K562 (cell line): ENCODE results near the gene BAD. TPM values are rescaled to one million over a fixed set of nuclear protein-coding genes. Genes with fewer than 3 reads are reported as not detected.

Experiments used
- ATAC-seq: fragments of 200-7000 bp; cut with Tn5 transposase; 3 replicates; pipeline ENCODE4 v1.9.1; 2020; ENCODE audit warnings: moderate library complexity
- BruUV-seq: library from RNA; stranded (reverse); fragments of 400-500 nt; replicated peaks from 2 replicates; lab custom pipeline; 2021; lab: Mats Ljungman, UMichigan
- CTCF ChIA-PET: fragments of 300-600 bp; formaldehyde crosslinking; extraction: SDS; loops from one replicate; lab custom pipeline; 2021; ENCODE audit warnings: low intra/inter-chr PET ratio; lab: Yijun Ruan, JAX
- POLR2A ChIA-PET: fragments of 300-600, 350-650 bp; sonication (Branson Sonifier 250); formaldehyde crosslinking; extraction: SDS; loops from one replicate; lab custom pipeline; 2021; ENCODE audit warnings: antibody characterized with exemption, inconsistent platforms; lab: Yijun Ruan, JAX
- DNase-seq, 4 experiments: peaks; one replicate each; pipeline versions ENCODE4 v3.0.0 to v3.0.0-alpha.2; 2011 to 2018; ENCODE audit warnings: low spot score in 3 of 4, mixed read lengths in 3 of 4; ENCODE audit errors: extremely low read depth in 1 of 4
- FAIRE-seq: peaks from 2 replicates; lab custom pipeline; 2011; peaks lifted over from hg19 to GRCh38; lab: Jason Lieb, UNC
- H2AFZ ChIP-seq: 2 replicates; pipeline ENCODE4 v1.6.0; 2011; ENCODE audit warnings: low read depth, low read length, control low read depth, inconsistent platforms
- H3K27ac ChIP-seq: fragments of 200-600 bp; 3 replicates; pipeline ENCODE4 v1.8.0; 2011; ENCODE audit warnings: low read depth, mild to moderate bottlenecking, control low read depth, inconsistent platforms, low read length, moderate library complexity, mixed read lengths; ENCODE audit errors: extremely low read depth
- H3K27me3 ChIP-seq, 2 experiments: fragments of 300-600 bp in 1 of 2; 2 replicates in 1 of 2; 3 replicates in 1 of 2; pipeline versions ENCODE4 v1.6.0 to v1.8.0; 2011; ENCODE audit warnings: inconsistent platforms in 2 of 2, low read length in 2 of 2, mild to moderate bottlenecking in 1 of 2, mixed read lengths in 1 of 2, moderate library complexity in 1 of 2; ENCODE audit not compliant: control insufficient read depth in 2 of 2, insufficient read depth in 2 of 2
- H3K36me3 ChIP-seq: fragments of 300-600 bp; 3 replicates; pipeline ENCODE4 v1.8.0; 2011; ENCODE audit warnings: mild to moderate bottlenecking, low read length, inconsistent platforms; ENCODE audit not compliant: control insufficient read depth, insufficient read depth
- H3K4me1 ChIP-seq, 2 experiments: fragments of 200-600 bp in 1 of 2; replicated peaks in 1 of 2; 2 replicates in 1 of 2; 3 replicates in 1 of 2; pipeline versions ENCODE4 v1.5.1 to v1.8.0; 2011; ENCODE audit warnings: inconsistent platforms in 2 of 2, low read length in 2 of 2, mild to moderate bottlenecking in 1 of 2, mixed read lengths in 1 of 2, moderate library complexity in 1 of 2; ENCODE audit not compliant: control insufficient read depth in 2 of 2, insufficient read depth in 2 of 2
- H3K4me2 ChIP-seq: 2 replicates; pipeline ENCODE4 v1.6.1; 2011; ENCODE audit warnings: low read length, control low read depth, inconsistent platforms, mixed read lengths; ENCODE audit not compliant: insufficient read depth
- H3K4me3 ChIP-seq: fragments of 200-600 bp; sonication (generic), shearing (Covaris generic); 2 replicates; pipeline ENCODE4 v1.5.1; 2016; ENCODE audit warnings: control low read depth, inconsistent platforms
- H3K79me2 ChIP-seq: fragments of 200-600 bp; 3 replicates; pipeline ENCODE4 v1.8.0; 2011; ENCODE audit warnings: low read length, inconsistent platforms; ENCODE audit not compliant: control insufficient read depth, insufficient read depth
- H3K9ac ChIP-seq, 2 experiments: 2 replicates each; pipeline versions ENCODE4 v1.6.0 to v1.6.1; 2011; ENCODE audit warnings: low read depth in 2 of 2, low read length in 2 of 2, control low read depth in 1 of 2, inconsistent platforms in 1 of 2, mild to moderate bottlenecking in 1 of 2, mixed read lengths in 1 of 2; ENCODE audit not compliant: insufficient read depth in 1 of 2
- H3K9me1 ChIP-seq: one replicate; pipeline ENCODE4 v1.6.0; 2011; ENCODE audit warnings: inconsistent platforms, mild to moderate bottlenecking, low read length, moderate library complexity; ENCODE audit not compliant: control insufficient read depth, insufficient read depth
- H3K9me3 ChIP-seq: replicated peaks from 2 replicates; pipeline ENCODE4 v1.5.1; 2011; ENCODE audit warnings: low read depth, low read length, inconsistent platforms; ENCODE audit not compliant: control insufficient read depth, insufficient read depth
- H4K20me1 ChIP-seq: replicated peaks from 2 replicates; pipeline ENCODE4 v1.6.1; 2011; ENCODE audit warnings: low read length, inconsistent platforms, mixed read lengths; ENCODE audit not compliant: control insufficient read depth, insufficient read depth
- ARID4B ChIP-seq: sonication (generic); formaldehyde crosslinking; IDR thresholded peaks from 2 replicates; pipeline ENCODE4 v1.8.0; 2022; ENCODE audit warnings: mild to moderate bottlenecking, missing genetic modification reagents
- CBFA2T3 ChIP-seq: fragments of 450-650 bp; IDR thresholded peaks from 2 replicates; pipeline ENCODE4 v1.6.1; 2017
- DPF2 ChIP-seq: fragments of 450-650 bp; IDR thresholded peaks from 2 replicates; pipeline ENCODE4 v1.6.1; 2016
- FOXK2 ChIP-seq, 2 experiments: fragments of 450-650 bp; IDR thresholded peaks in 1 of 2; conservative IDR thresholded peaks in 1 of 2; 2 replicates each; pipeline ENCODE4 v1.6.1; 2016; ENCODE audit warnings: low read depth in 2 of 2, mild to moderate bottlenecking in 1 of 2
- GATAD2B ChIP-seq: fragments of 450-650 bp; IDR thresholded peaks from 2 replicates; pipeline ENCODE4 v1.6.1; 2017; ENCODE audit warnings: mild to moderate bottlenecking, borderline replicate concordance
- KHSRP ChIP-seq: fragments of 450-650 bp; IDR thresholded peaks from 2 replicates; pipeline ENCODE4 v1.6.1; 2017
- KLF1 ChIP-seq: fragments of 450-650 bp; IDR thresholded peaks from 2 replicates; pipeline ENCODE4 v1.6.1; 2016; ENCODE audit warnings: missing genetic modification characterization, missing compliant biosample characterization
- NCOR1 ChIP-seq: fragments of 450-650 bp; IDR thresholded peaks from 2 replicates; pipeline ENCODE4 v1.6.1; 2016; ENCODE audit warnings: mild to moderate bottlenecking, moderate library complexity
- SRSF7 ChIP-seq: fragments of 200-400 bp; formaldehyde crosslinking; optimal IDR thresholded peaks from 2 replicates; pipeline ENCODE3; 2017; ENCODE audit warnings: mild to moderate bottlenecking, low read depth, low read length
- ZNF134 ChIP-seq: fragments of 250-450 bp; sonication (Bioruptor Pico); conservative IDR thresholded peaks from 2 replicates; pipeline ENCODE4 v1.4.0; 2020
- WGBS: fragments of 100-300 bp; shearing (Covaris generic); methylation state at CpG from one replicate; pipeline ENCODE4 v1.1.6; 2016; ENCODE audit warnings: low coverage, mixed read lengths; ENCODE audit not compliant: insufficient coverage; ENCODE audit errors: missing lambda C conversion rate; 5-methylcytosine and 5-hydroxymethylcytosine counted together
- in situ Hi-C: fragments of 300-500 bp; cut with MboI; formaldehyde crosslinking; loops from 4 replicates; pipeline ENCODE4 v1.15.0; 2018; ENCODE audit warnings: inconsistent platforms, mixed read lengths
- intact Hi-C: fragments of 100-400 bp; cut with micrococcal nuclease; formaldehyde crosslinking; loops from 2 replicates; pipeline ENCODE4 v1.14.2; 2022
- polyA plus RNA-seq, 8 experiments: library from polyadenylated mRNA; depleted of rRNA in 4 of 8; stranded (reverse) in 5 of 8; unstranded in 3 of 8; fragments of >200 nt; fragmentation: Nextera tagmentation in 2 of 8; fragmentation: Illumina TruSeq in 1 of 8; extraction: Ambion mirVana in 2 of 8; extraction: Trizol in 1 of 8; gene quantifications; 2 replicates each; pipeline versions ENCODE4 v1.2.1 to v1.2.3, GENCODE V29; 2011 to 2014; ENCODE audit warnings: inconsistent platforms in 1 of 8, missing spikeins in 1 of 8
- total RNA-seq, 7 experiments: library from RNA; depleted of rRNA in 6 of 7; stranded (reverse); fragments of >200 nt in 6 of 7; fragmentation: Illumina TruSeq in 2 of 7; extraction: Trizol in 2 of 7; gene quantifications; 2 replicates each; pipeline versions ENCODE4 v1.2.1 to v1.2.3, GENCODE V29; 2011 to 2021; ENCODE audit warnings: low replicate concordance in 1 of 7
- TF ChIP-seq, protein P1 (sequence below): fragments of 250-450 bp; sonication (Bioruptor Pico); IDR thresholded peaks from 2 replicates; pipeline ENCODE4 v1.5.0; 2021; ENCODE audit warnings: mild to moderate bottlenecking, moderate library complexity

The BAD gene
- total and polyA plus RNA-seq, 9 of the 15 experiments (the other 6 are each of a cell fraction or from before 2014, with no cell fraction given) = 0.61 to 45.6 (median 11.8) TPM

- peak overlapping the region; percentile 76 for H3K4me3 ChIP-seq
- peaks cover 29 to 82% of the 10 kb centered on the region in 2 experiments for H3K4me1 ChIP-seq
- no peaks in the 10 kb centered on the region for H3K27me3 ChIP-seq
- H3K36me3 ChIP-seq = peaks cover 14% of the 10 kb centered on the region; the same call in 2 of the 3 replicates
- no TSS peak for BruUV-seq
- peaks cover 56% of the 10 kb centered on the region for H3K79me2 ChIP-seq
- intact Hi-C loops = loop anchor here (2.0 kb wide), 2 partner anchors 23 to 45 kb away; partner anchors contain the start of gene FERMT3
- ATAC-seq = no peak
- peaks cover 1% of the 10 kb centered on the region for H3K9me1 ChIP-seq
- CTCF ChIA-PET = no interaction called here
- FAIRE-seq = no peak
- peak overlapping the region; percentile 88 for H2AFZ ChIP-seq
- H3K9me3 ChIP-seq = no peaks in the 10 kb centered on the region
- in situ Hi-C loops = no loop called here
- peak overlapping the region; percentile 92 for H3K27ac ChIP-seq
- H4K20me1 ChIP-seq = no peaks in the 10 kb centered on the region
- DNase-seq = no peak
- WGBS = 40% methylated on average over 12 of the region's 13 CpGs
- peak overlapping the region; percentile 91 to 96 for H3K9ac ChIP-seq
- POLR2A ChIA-PET = interaction anchor here (0.9 to 1.0 kb wide), 3 partner anchors 10 to 255 kb away, joined by 3 read pairs; partner anchors contain the start of genes COX8A and FERMT3
- H3K4me2 ChIP-seq = peak overlapping the region; percentile 95
- TF ChIP-seq KLF1 (tag) (no peak), ARID4B (0 out of 2 replicates have a peak, but pooled peaks have one; percentile 16), ZNF134 (CRISPR knock-in tag) (no peak), FOXK2 (conservative IDR thresholded peaks at IDR 0.05 in 1 of 2, IDR thresholded peaks at IDR 0.05 in 1 of 2; ENCODE audit: low read depth in 2 of 2) (0 out of 4 replicates have a peak, but pooled peaks of 1 of the 2 experiments have one; percentile 23), NCOR1 (no peak), KHSRP (no peak), DPF2 (peak; percentile 61), GATAD2B (no peak), SRSF7 (no peak), CBFA2T3 (peak; percentile 47)
- TF ChIP-seq, protein P1, sequence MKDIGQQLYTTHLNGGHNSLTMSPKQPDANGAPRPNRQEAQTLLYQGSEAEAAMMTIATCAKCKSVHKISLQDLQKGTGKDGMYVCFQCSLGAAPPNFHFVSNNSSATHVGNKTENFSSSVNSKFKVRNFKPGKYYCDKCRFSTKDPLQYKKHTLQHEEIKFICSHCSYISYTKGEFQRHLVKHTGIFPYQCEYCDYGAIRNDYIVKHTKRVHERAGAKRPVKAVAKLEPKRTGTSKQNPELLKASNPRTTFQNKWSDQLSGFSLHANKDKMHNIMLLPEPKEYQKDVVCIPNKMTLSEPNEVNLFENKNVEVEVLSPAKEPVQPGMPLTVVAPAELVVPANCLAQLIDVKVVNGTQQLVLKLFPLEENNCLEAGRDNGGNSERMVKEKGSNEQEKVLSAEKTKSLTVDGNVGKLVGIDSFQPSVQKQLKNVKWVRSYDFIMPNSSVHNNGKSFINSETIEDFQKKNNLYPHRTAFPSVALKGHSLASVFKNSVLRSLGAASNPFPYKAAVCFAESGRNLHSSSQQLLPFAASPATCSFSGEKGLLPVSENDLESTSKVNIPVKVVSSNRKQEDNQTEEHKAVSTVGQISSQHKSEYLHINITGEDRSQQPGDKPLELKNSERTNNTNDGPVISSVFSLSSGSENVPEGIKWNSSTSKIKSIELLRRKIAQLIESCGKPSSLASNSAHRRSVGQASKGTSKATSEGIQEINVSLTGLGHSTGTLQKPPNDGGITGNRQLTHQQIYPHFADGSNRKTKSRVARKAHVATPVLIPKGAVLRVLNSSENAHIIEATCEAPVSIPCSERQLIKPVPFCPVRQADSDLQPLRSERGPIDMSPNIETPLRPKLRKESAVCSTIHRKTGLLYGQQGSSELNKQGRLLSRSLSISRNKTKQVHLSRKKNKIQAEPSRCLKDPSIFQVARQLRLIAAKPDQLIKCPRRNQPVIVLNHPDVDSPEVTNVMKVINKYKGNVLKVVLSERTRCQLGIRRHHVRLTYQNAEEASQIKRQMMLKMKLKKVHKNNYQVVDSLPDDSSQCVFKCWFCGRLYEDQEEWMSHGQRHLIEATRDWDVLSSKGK (CRISPR knock-in tag) = no peak
These were observed 54.7 kb downstream of the BAD start for GRCh38 chr11:64229744-64230170.
